ENCODE data around the gene AKAP6. TPM values are rescaled to one million over a fixed set of nuclear protein-coding genes. Genes with fewer than 3 reads are reported as not detected.
A peak's percentile ranks its signal among the peaks of the same experiment; 100 is the strongest.

AKAP6 gene
- total RNA-seq, 1 experiment from 2014 or later = 1.1 TPM

GRCh38 chr14:32724867-32725471 is 395.9 kb downstream of the AKAP6 start:
- Histone ChIP-seq H3K14ac (ENCODE audit: insufficient read depth, low read length) (no peak overlapping the region), H2AK5ac (ENCODE audit: insufficient read length, low read length) (no peak overlapping the region), H3K27me3 (ENCODE audit: insufficient read depth, low read length) (no peaks in the 10 kb centered on the region), H3K4me1 (ENCODE audit: insufficient read depth, low read length) (no peaks in the 10 kb centered on the region), H2BK12ac (ENCODE audit: insufficient read length, low read depth, low read length) (no peak overlapping the region), H2BK5ac (ENCODE audit: insufficient read length, low read length) (no peak overlapping the region), H2BK15ac (ENCODE audit: low read depth, low read length) (no peak overlapping the region), H3K79me1 (ENCODE audit: insufficient read depth, low read depth, low read length, poor library complexity, severe bottlenecking) (no peaks in the 10 kb centered on the region), H4K8ac (replicated peaks; ENCODE audit: insufficient read length, low read depth, low read length) (no peak overlapping the region), H4K20me1 (ENCODE audit: control insufficient read depth, insufficient read depth, insufficient read length) (no peaks in the 10 kb centered on the region), H4K91ac (ENCODE audit: insufficient read length, low read depth, low read length) (no peak overlapping the region), H3K4ac (ENCODE audit: low read depth, low read length) (no peak overlapping the region), H3K23me2 (ENCODE audit: insufficient read length, low read depth, low read length, poor library complexity, severe bottlenecking) (no peaks in the 10 kb centered on the region), H3K79me2 (ENCODE audit: insufficient read depth, low read length) (no peaks in the 10 kb centered on the region), H4K5ac (ENCODE audit: insufficient read length, low read depth, low read length) (no peak overlapping the region), H2AFZ (ENCODE audit: low read length) (no peak overlapping the region), H2BK20ac (ENCODE audit: low read depth, low read length, poor library complexity, severe bottlenecking) (no peak overlapping the region), H3K4me2 (ENCODE audit: insufficient read depth, insufficient read length, low read length) (no peak overlapping the region), H3K27ac (ENCODE audit: insufficient read length, low read depth, low read length) (no peak overlapping the region), H3T11ph (ENCODE audit: low read length) (no peak overlapping the region), H3K23ac (ENCODE audit: insufficient read length, low read depth, low read length) (no peak overlapping the region), H3K9ac (ENCODE audit: extremely low read depth, insufficient read length, low read length) (no peak overlapping the region), H3K56ac (ENCODE audit: insufficient read length, low read depth, low read length) (no peak overlapping the region), H3K9me3 (ENCODE audit: control insufficient read depth, low read depth, low read length) (no peaks in the 10 kb centered on the region), H2BK120ac (ENCODE audit: low read depth, low read length, poor library complexity, severe bottlenecking) (no peak overlapping the region), H3K18ac (ENCODE audit: insufficient read length, low read depth, low read length) (no peak overlapping the region)
- TF ChIP-seq CTCF (conservative IDR thresholded peaks at IDR 0.05) = no peak
- H3K9me3 Mint-ChIP-seq = no peaks in the 10 kb centered on the region
- no peak for DNase-seq
- 0 out of 7 replicates have a peak overlapping the region, but pooled peaks of 1 of the 3 experiments have one; percentile 27 for H3K27ac Mint-ChIP-seq
- no CpG with 5 or more reads among the region's 6 CpGs for WGBS (ENCODE audit: extremely low coverage, insufficient read length, low lambda C conversion rate)
- no peaks in the 10 kb centered on the region for H3K27me3 Mint-ChIP-seq (ENCODE audit: low read depth)
- H3K36me3 Mint-ChIP-seq (ENCODE audit: insufficient read depth in 1 of 3, low read depth in 3 of 3) = no peaks in the 10 kb centered on the region
- peaks cover 9 to 13% of the 10 kb centered on the region in 2 experiments for H3K4me1 Mint-ChIP-seq
- H3K4me3 Mint-ChIP-seq = no peak overlapping the region

Data from H9 (cell line).